A673 (cell line): ENCODE results near the gene RAP1GAP2.

Experiments
- CTCF ChIP-seq: fragments of 300-800, 200-600 bp; sonication (generic); conservative IDR thresholded peaks from 2 replicates; pipeline ENCODE4 v1.5.1; 2017; ENCODE audit warnings: low read depth, mild to moderate bottlenecking, antibody characterized with exemption, low read length, moderate library complexity, mixed read lengths
- EZH2 ChIP-seq: fragments of 200-600 bp; sonication (generic); IDR thresholded peaks from 2 replicates; pipeline ENCODE4 v1.6.1; 2017; ENCODE audit warnings: borderline replicate concordance, low read depth, mild to moderate bottlenecking, mixed read lengths, antibody characterized with exemption, low read length; ENCODE audit not compliant: poor library complexity, severe bottlenecking

DNA sequence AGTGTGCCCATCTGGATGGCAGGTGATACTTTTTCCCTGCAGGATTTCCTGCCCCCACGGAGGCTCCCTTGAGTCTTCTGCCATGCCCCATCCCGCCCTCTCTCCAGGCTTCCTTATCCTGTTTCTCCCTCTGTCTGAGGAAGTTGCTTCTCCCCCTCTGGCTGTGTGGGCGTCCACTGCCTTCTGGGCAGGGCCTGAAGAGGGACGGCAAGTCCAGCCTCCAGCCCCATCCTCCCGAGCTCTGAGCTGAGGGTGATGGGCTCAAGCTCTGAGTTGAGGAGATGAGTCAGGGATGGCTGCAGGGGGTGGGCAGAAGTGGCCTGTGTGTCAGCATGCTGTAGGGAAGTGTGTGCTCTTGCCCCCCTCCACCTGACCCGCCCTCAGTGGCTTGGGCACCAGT lies 14.2 kb upstream of the RAP1GAP2 start:
- TF ChIP-seq CTCF (no peak), EZH2 (no peak)
